ENCODE measurements around the gene ENOX2.
A peak's percentile ranks its signal among the peaks of the same experiment; 100 is the strongest.

ENOX2 gene

DNA sequence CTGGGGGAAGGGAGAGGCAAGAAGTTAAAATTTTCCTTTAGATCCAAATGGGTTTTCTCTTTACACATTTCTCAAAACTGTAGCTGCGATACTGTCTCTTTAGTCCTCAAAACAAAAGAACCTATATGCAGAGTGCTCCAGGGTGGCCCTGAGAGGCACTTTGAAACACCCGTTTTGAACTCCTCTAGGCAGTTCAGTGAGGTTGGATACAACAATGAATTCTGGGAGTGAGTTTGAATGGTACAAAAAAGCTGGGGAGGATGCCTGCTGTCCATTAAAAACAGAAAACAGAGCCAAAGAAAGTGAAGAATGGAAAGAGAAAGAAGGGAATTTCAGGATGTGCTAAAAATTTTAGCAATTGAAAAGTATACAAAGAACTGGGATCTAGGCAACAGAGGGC, 23.1 kb downstream of the ENOX2 start:
- Histone ChIP-seq H3K4me1 (ENCODE audit: control insufficient read depth, insufficient read depth, low read length) (peaks cover 5% of the 10 kb centered on the region), H3K36me3 (ENCODE audit: control insufficient read depth, insufficient read depth, low read length, severe bottlenecking) (no peaks in the 10 kb centered on the region), H3K4me3 (ENCODE audit: low read length) (no peak overlapping the region), H3K9me3 (ENCODE audit: control insufficient read depth, low read length) (peaks cover 15% of the 10 kb centered on the region), H3K27me3 (replicated peaks; ENCODE audit: control insufficient read depth, insufficient read depth, low read length) (no peaks in the 10 kb centered on the region), H3K9ac (ENCODE audit: low read length) (no peak overlapping the region)
- no peak for DNase-seq (ENCODE audit: low read depth)

DNA sequence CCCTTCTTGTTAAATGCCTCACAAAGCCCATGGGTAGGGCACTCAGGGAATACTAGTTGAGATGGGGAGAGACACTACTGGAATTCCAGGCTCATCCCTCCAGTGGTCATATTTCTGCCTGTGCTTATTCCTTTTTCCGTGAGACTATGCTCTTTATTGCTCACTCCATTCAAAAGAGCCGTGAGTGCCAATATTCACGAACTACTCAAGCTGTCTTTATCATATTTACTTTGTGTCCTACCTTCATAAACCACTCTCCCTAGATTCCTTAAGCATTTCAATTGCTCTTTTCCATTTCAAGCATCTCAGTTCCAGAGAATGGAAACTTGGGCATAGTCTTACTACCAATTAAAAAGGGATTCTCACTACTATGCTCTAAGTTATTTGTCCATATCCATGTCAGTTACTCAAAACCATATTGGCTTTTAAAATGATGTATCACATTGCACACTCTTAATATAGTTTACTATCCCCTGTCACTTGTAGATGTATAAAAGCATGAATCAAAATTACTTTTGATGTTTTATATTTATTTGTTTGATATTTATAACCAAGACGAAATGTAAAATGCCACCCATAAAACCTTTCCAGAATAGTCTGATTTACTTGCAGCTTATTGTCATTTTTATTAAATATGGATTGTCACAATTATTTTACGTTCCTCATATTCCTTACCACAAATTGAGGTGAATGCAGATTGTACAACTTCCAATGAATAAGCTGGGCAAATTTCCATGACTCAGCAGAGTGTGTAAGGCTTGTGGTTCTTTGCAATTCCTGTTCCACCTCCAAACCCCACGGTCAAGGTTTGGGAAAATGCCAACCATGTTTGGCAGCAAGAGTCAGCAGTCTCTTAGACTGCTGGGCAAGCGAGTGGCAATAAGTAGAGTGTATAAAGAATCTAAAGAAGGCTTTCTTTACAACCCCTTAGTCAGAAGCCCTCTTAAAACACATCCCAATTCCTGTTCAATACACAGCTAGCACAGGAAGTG, 24.4 kb downstream of the ENOX2 start:
- H3K9ac ChIP-seq (ENCODE audit: low read length) = no peak overlapping the region
- H3K36me3 ChIP-seq (ENCODE audit: control insufficient read depth, insufficient read depth, low read length, severe bottlenecking) = no peaks in the 10 kb centered on the region
- H3K9me3 ChIP-seq (ENCODE audit: control insufficient read depth, low read length) = peaks cover 18% of the 10 kb centered on the region
- peak; percentile 76 for DNase-seq (ENCODE audit: low read depth)
- H3K4me3 ChIP-seq (ENCODE audit: low read length) = no peak overlapping the region
- H3K4me1 ChIP-seq (ENCODE audit: control insufficient read depth, insufficient read depth, low read length) = peaks cover 5% of the 10 kb centered on the region
- no peaks in the 10 kb centered on the region for H3K27me3 ChIP-seq (replicated peaks; ENCODE audit: control insufficient read depth, insufficient read depth, low read length)

DNA sequence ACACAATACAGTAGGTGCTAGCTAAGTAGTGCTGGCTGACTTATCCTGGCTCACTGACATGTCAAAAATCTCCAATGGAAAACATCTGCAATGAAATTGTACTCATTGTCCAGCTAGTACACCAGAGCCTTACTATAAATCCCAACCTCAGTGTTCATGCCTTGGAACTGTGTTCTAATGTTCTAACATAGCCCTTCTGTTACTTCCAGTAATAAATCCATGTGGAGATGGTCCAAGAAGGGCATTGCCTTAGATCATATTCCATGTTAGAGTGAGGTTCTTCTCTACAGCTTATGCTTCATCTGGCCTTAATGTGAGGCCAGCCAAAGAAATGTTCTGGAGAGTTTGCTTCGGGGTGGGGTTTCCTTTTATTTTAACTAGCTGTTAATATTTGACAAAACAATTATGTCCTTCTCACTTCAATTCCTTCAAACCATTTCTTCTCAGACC, 25.1 kb downstream of the ENOX2 start:
- Histone ChIP-seq H3K9me3 (ENCODE audit: control insufficient read depth, low read length) (peaks cover 18% of the 10 kb centered on the region), H3K4me3 (ENCODE audit: low read length) (no peak overlapping the region)
- DNase-seq (ENCODE audit: low read depth) = peak; percentile 16

DNA sequence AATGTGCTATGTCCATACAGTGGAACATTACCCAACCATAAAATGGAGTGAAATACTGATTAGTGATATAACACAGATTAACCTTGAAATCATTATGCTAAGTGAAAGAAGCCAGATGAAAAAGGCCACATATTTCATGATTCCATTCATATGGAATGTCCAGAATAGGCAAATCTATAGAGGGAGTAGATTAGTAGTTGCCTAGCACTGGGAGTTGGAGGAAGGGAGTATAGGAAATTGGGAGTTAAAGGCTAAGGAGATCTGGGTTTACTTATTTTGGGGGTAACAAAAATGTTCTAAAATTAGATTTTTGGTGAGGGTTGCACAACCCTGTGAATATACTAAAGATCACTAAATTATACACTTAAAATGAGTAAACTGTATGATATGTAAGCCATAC, 26.8 kb downstream of the ENOX2 start:
- Histone ChIP-seq H3K27me3 (replicated peaks; ENCODE audit: control insufficient read depth, insufficient read depth, low read length) (no peaks in the 10 kb centered on the region), H3K4me3 (ENCODE audit: low read length) (no peak overlapping the region), H3K4me1 (ENCODE audit: control insufficient read depth, insufficient read depth, low read length) (peaks cover 5% of the 10 kb centered on the region), H3K9ac (ENCODE audit: low read length) (no peak overlapping the region), H3K36me3 (ENCODE audit: control insufficient read depth, insufficient read depth, low read length, severe bottlenecking) (no peaks in the 10 kb centered on the region), H3K9me3 (ENCODE audit: control insufficient read depth, low read length) (peaks cover 22% of the 10 kb centered on the region)
- DNase-seq (ENCODE audit: low read depth) = no peak

More for the DNA sequence above, 25.1 kb downstream of the ENOX2 start:
- Histone ChIP-seq H3K4me1 (ENCODE audit: control insufficient read depth, insufficient read depth, low read length) (peaks cover 5% of the 10 kb centered on the region), H3K36me3 (ENCODE audit: control insufficient read depth, insufficient read depth, low read length, severe bottlenecking) (no peaks in the 10 kb centered on the region), H3K9ac (ENCODE audit: low read length) (no peak overlapping the region), H3K27me3 (replicated peaks; ENCODE audit: control insufficient read depth, insufficient read depth, low read length) (no peaks in the 10 kb centered on the region)

DNA sequence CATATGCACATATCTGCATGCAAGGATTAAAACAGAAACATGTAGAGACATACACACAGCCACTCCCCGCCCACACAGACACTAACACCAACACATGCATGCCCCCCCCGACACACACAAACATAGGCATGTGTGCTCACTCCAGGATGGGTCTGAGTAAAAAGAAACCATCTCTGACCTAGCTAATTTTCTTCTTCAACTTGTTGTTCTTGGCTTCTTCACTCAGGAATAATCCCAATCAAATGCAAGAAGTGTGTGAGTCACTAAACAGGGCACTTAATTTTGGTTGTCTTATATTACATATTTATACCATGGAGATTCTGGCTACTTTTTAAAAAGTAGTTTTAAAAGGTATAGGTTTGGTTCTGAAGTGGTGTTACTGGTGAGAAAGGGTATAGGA, 28.3 kb downstream of the ENOX2 start:
- peak; percentile 21 for DNase-seq (ENCODE audit: low read depth)
- Histone ChIP-seq H3K36me3 (ENCODE audit: control insufficient read depth, insufficient read depth, low read length, severe bottlenecking) (no peaks in the 10 kb centered on the region), H3K27me3 (replicated peaks; ENCODE audit: control insufficient read depth, insufficient read depth, low read length) (no peaks in the 10 kb centered on the region), H3K4me3 (ENCODE audit: low read length) (no peak overlapping the region), H3K9me3 (ENCODE audit: control insufficient read depth, low read length) (peaks cover 22% of the 10 kb centered on the region), H3K9ac (ENCODE audit: low read length) (no peak overlapping the region), H3K4me1 (ENCODE audit: control insufficient read depth, insufficient read depth, low read length) (peaks cover 5% of the 10 kb centered on the region)

DNA sequence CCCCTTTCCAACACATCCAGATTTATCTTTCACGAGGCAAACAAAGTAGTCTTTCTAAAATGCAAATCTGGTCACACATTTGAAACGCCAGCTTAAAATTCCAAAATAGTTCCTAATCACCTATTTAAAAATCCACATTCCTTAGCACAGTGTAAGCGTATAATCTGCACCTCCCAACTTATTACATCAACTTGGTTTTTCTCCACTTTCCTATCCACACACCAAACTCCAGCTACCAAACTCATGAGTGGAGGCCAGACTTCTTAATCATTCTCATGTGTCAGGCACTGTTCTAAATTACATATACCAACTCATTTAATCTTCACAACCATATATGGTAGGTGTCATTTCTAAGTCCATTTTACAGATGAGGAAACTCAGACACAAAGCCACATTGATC, 33.8 kb downstream of the ENOX2 start:
- H3K9ac ChIP-seq (ENCODE audit: low read length) = no peak overlapping the region
- DNase-seq (ENCODE audit: low read depth) = no peak
- H3K4me3 ChIP-seq (ENCODE audit: low read length) = no peak overlapping the region
- peaks cover 6% of the 10 kb centered on the region for H3K9me3 ChIP-seq (ENCODE audit: control insufficient read depth, low read length)
- no peaks in the 10 kb centered on the region for H3K27me3 ChIP-seq (replicated peaks; ENCODE audit: control insufficient read depth, insufficient read depth, low read length)
- no peaks in the 10 kb centered on the region for H3K36me3 ChIP-seq (ENCODE audit: control insufficient read depth, insufficient read depth, low read length, severe bottlenecking)
- no peaks in the 10 kb centered on the region for H3K4me1 ChIP-seq (ENCODE audit: control insufficient read depth, insufficient read depth, low read length)

DNA sequence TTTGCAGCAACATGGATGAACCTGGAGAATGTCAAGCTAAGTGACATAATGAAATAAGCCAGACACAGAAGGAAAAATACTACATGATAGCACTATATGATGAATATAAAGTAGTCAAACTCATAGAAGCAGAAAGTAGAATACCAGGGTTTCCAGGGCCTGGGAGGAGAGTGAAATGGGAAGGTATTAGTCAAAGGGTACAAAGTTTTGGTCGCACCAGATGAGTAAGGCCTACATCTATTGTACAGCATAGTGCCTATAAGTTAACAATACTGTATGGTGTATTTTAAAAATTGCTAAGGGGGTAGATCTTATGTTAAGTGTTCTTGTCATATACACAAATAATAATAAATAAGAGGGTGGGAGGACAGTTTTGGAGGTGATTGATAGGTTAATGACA, 41.5 kb downstream of the ENOX2 start:
- Histone ChIP-seq H3K4me1 (ENCODE audit: control insufficient read depth, insufficient read depth, low read length) (no peaks in the 10 kb centered on the region), H3K9ac (ENCODE audit: low read length) (no peak overlapping the region), H3K9me3 (ENCODE audit: control insufficient read depth, low read length) (no peaks in the 10 kb centered on the region), H3K27me3 (replicated peaks; ENCODE audit: control insufficient read depth, insufficient read depth, low read length) (peaks cover 3% of the 10 kb centered on the region), H3K36me3 (ENCODE audit: control insufficient read depth, insufficient read depth, low read length, severe bottlenecking) (no peaks in the 10 kb centered on the region), H3K4me3 (ENCODE audit: low read length) (no peak overlapping the region)
- no peak for DNase-seq (ENCODE audit: low read depth)

DNA sequence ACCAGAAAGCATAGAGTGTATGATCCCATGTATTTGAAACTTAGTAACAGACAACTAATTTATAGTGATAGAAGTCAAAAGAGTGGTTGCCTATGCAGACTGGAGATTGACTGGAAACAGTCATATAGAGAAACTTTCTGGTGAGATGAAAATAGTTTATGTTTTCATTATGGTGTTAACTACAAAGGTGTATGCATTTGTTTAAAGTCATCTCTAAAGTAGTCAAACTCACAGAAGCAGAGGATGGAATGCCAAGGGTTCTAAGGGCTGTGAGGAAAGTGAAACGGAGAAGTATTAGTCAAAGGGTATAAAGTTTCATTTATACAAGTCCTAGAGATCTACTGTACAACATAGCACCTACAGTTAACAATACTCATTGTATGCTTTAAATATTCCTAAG, 45.8 kb downstream of the ENOX2 start:
- DNase-seq (ENCODE audit: low read depth) = no peak
- Histone ChIP-seq H3K9ac (ENCODE audit: low read length) (no peak overlapping the region), H3K4me1 (ENCODE audit: control insufficient read depth, insufficient read depth, low read length) (no peaks in the 10 kb centered on the region), H3K4me3 (ENCODE audit: low read length) (no peak overlapping the region), H3K9me3 (ENCODE audit: control insufficient read depth, low read length) (peaks cover 5% of the 10 kb centered on the region), H3K27me3 (replicated peaks; ENCODE audit: control insufficient read depth, insufficient read depth, low read length) (peaks cover 3% of the 10 kb centered on the region), H3K36me3 (ENCODE audit: control insufficient read depth, insufficient read depth, low read length, severe bottlenecking) (no peaks in the 10 kb centered on the region)

DNA sequence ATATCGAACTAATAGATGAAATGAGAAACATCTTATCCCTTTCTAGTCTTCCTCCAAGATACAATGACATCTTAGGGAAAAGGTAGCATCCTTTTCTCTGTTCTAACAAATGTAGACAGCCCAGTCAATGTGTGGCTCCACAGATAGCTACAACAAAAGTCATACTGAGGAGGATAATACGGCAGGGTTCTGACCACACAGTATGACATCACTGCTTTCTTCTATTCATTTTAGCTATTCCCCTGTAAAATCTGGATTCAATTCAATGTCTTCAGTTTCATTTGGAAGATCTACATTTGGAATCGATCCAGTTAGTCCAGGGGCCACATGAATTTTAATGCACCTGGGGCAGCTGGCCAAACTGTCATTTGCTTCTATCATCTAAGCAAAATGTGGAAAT, 51.4 kb downstream of the ENOX2 start:
- Histone ChIP-seq H3K27me3 (replicated peaks; ENCODE audit: control insufficient read depth, insufficient read depth, low read length) (no peaks in the 10 kb centered on the region), H3K36me3 (ENCODE audit: control insufficient read depth, insufficient read depth, low read length, severe bottlenecking) (no peaks in the 10 kb centered on the region), H3K9me3 (ENCODE audit: control insufficient read depth, low read length) (peaks cover 5% of the 10 kb centered on the region), H3K9ac (ENCODE audit: low read length) (no peak overlapping the region), H3K4me1 (ENCODE audit: control insufficient read depth, insufficient read depth, low read length) (no peaks in the 10 kb centered on the region), H3K4me3 (ENCODE audit: low read length) (no peak overlapping the region)
- DNase-seq (ENCODE audit: low read depth) = no peak

DNA sequence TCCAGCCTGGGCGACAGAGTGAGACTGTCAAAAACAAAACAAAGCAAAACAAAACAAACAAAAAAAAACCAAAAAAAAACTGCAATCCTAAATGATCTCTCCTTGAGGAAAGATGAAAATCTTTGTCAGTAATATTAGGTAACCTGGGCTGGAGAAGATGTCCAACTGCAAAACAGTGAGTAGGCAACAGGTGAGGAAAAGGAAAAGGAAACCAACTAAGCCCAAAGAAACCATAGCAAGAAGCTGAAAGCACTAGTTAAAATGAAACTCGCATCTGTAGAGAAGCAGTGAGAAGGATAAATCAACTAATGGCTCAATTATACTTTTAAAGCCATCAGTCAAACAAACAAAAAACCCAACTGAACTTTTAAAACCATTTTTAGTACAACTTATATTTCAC, 54.2 kb downstream of the ENOX2 start:
- Histone ChIP-seq H3K9me3 (ENCODE audit: control insufficient read depth, low read length) (no peaks in the 10 kb centered on the region), H3K4me3 (ENCODE audit: low read length) (no peak overlapping the region), H3K36me3 (ENCODE audit: control insufficient read depth, insufficient read depth, low read length, severe bottlenecking) (no peaks in the 10 kb centered on the region), H3K9ac (ENCODE audit: low read length) (no peak overlapping the region), H3K4me1 (ENCODE audit: control insufficient read depth, insufficient read depth, low read length) (no peaks in the 10 kb centered on the region), H3K27me3 (replicated peaks; ENCODE audit: control insufficient read depth, insufficient read depth, low read length) (no peaks in the 10 kb centered on the region)
- DNase-seq (ENCODE audit: low read depth) = no peak

DNA sequence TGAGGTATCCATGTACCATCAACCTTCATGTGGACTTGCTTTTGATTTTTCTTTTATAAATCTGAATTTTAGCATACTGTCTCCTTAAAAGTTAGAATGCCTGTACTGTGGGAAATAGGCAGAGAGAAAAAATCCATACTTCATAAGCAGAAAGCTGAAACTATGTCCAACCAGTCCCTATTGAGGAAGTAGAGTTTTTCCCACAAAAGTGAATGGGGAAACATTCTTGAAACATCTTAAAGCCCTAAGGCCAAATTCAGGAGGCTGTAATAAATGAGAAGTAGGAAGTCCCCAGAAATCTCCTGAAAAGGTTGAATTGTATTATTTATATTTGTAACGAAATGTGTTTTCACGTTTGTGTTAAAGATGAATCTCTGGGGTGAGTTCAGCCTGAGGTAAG, 56.3 kb downstream of the ENOX2 start:
- Histone ChIP-seq H3K9me3 (ENCODE audit: control insufficient read depth, low read length) (no peaks in the 10 kb centered on the region), H3K4me3 (ENCODE audit: low read length) (no peak overlapping the region), H3K9ac (ENCODE audit: low read length) (no peak overlapping the region), H3K36me3 (ENCODE audit: control insufficient read depth, insufficient read depth, low read length, severe bottlenecking) (no peaks in the 10 kb centered on the region), H3K4me1 (ENCODE audit: control insufficient read depth, insufficient read depth, low read length) (no peaks in the 10 kb centered on the region), H3K27me3 (replicated peaks; ENCODE audit: control insufficient read depth, insufficient read depth, low read length) (no peaks in the 10 kb centered on the region)
- no peak for DNase-seq (ENCODE audit: low read depth)

All from adipocyte (in vitro differentiated cells).